Measurements from ENCODE around the gene BEND6.

BEND6 gene

GRCh38 chr6:56940463-56940862 is 14.4 kb upstream of the BEND6 start:
- DNase-seq (ENCODE audit: low read depth, low spot score) = no peak

GRCh38 chr6:56940977-56941376 is 13.9 kb upstream of the BEND6 start:
- no peak for DNase-seq (ENCODE audit: low read depth, low spot score)

DNA sequence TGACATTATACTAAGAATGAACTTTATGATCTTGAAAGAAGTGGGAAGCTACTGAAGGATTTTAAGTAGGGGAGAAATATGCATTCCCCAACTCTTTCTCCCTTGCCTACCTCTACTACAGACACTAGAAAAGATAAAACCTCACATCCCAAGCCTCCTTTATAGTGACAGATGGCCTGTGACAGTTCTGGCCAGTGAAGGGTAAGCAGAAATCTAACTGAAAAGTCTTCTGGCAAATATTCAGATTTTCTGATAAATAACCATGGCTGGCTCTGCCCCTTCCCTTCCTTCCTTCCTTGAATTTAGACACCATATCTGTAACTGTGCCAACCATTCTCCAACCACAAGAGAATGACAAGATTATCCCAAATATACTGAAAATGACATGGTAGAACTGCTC is 10.2 kb upstream of the BEND6 start:
- DNase-seq (ENCODE audit: low read depth, low spot score) = no peak

- no peak for DNase-seq (ENCODE audit: low read depth, low spot score)
These were observed 8.5 kb upstream of the BEND6 start for GRCh38 chr6:56946368-56946767.

GRCh38 chr6:56947924-56948323 is 7.0 kb upstream of the BEND6 start:
- no peak for DNase-seq (ENCODE audit: low read depth, low spot score)

DNA sequence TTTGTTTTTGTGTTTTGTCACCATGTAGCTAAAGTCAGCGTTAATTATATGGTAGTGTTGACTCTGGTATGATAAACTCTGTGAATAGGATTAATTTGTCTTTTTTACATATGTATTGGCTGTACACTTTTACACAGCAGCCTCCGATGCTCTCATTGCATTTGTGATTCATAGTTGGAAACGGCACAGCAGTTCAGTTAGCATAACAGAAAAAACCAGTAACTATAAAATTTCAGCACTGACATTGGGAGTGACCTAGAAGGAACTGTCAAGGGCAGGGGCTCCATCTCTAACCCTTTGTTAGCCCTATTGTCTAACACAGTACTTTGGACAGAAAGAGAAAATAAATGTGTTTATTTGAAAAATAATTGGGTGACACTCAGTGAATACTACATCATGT is 5.6 kb upstream of the BEND6 start:
- DNase-seq (ENCODE audit: low read depth, low spot score) = no peak

DNA sequence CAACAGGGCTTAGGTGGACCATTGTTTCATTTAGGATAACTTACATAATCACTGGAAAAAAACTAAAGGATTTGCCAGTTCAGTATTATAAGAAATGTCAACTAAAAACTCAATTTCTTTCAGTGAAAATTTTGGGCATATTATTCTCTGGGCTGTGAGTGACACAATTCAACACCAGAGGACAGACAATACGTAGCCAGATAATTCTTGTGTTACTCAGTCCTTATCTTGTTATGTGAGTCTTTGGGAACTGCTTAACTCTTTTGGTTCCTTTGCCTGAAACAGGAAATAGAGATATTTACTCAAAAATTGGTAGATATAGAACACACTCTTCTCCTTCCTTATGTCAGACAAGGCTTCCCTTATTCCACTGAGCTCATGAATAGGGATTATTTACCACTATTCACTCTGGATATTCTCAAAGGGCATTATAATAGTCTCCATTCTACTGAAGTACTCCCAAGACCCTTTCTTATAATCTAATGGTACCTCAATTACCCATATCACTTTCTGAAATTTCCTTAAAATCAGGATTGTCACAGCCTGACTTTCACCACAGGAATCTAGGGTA is 4.9 kb upstream of the BEND6 start:
- no peak for DNase-seq (ENCODE audit: low read depth, low spot score)

GRCh38 chr6:56951049-56951831 is 3.7 kb upstream of the BEND6 start:
- no peak for DNase-seq (ENCODE audit: low read depth, low spot score)

GRCh38 chr6:56953597-56954402 is 1.1 kb upstream of the BEND6 start:
- DNase-seq (ENCODE audit: low read depth, low spot score) = no peak

- DNase-seq (ENCODE audit: low read depth, low spot score) = no peak
These were observed 556 bp downstream of the BEND6 start for GRCh38 chr6:56955171-56956155.

DNA sequence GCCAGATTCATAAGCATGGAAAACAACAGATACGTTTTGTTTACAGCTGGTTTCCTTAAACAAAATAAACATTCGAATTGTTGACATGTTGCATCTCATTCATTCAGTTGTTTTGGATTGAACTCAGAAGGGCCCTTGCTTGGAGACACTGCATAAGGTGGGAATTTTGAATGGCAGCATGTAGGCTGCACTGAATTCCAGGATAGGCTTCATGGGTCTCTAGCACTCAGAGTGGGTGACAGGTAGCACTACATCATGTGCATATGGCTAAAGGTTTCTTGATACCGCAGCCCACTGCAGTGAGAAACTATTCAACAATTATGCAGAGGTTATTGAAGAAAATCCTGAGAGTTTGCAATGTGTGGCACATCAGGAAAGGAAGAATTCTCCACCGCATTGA is 1.6 kb downstream of the BEND6 start:
- no peak for DNase-seq (ENCODE audit: low read depth, low spot score)

- DNase-seq (ENCODE audit: low read depth, low spot score) = no peak
These were observed 2.9 kb downstream of the BEND6 start for GRCh38 chr6:56957856-56958255.

- no peak for DNase-seq (ENCODE audit: low read depth, low spot score)
These were observed 3.6 kb downstream of the BEND6 start for GRCh38 chr6:56958481-56958880.

DNA sequence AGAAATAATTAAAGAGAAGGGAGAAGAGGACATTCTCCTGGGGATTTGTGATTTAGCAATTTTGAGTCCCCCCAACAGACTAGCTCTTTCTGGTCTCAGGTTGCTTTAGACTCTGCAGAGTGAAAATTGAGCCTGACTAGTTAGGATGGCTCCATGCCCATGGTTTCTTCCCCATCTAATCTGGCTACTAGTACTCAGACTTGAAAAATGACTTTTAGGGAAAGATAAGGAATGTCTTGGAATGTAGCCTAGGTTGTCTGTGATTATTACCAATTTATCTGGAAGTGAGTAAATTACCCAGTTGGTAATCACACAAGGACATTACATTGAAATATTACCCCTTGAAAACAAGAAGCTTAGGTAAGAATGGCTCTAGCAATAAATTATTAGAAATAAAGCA is 4.2 kb downstream of the BEND6 start:
- DNase-seq (ENCODE audit: low read depth, low spot score) = no peak

GRCh38 chr6:56959938-56960337 is 5.0 kb downstream of the BEND6 start:
- no peak for DNase-seq (ENCODE audit: low read depth, low spot score)

GRCh38 chr6:56961151-56961550 is 6.2 kb downstream of the BEND6 start:
- DNase-seq (ENCODE audit: low read depth, low spot score) = no peak

GRCh38 chr6:56962441-56962840 is 7.5 kb downstream of the BEND6 start:
- DNase-seq (ENCODE audit: low read depth, low spot score) = no peak

- DNase-seq (ENCODE audit: low read depth, low spot score) = no peak
These were observed 8.1 kb downstream of the BEND6 start for GRCh38 chr6:56963043-56963442.

GRCh38 chr6:56963793-56964192 is 8.9 kb downstream of the BEND6 start:
- DNase-seq (ENCODE audit: low read depth, low spot score) = no peak

DNA sequence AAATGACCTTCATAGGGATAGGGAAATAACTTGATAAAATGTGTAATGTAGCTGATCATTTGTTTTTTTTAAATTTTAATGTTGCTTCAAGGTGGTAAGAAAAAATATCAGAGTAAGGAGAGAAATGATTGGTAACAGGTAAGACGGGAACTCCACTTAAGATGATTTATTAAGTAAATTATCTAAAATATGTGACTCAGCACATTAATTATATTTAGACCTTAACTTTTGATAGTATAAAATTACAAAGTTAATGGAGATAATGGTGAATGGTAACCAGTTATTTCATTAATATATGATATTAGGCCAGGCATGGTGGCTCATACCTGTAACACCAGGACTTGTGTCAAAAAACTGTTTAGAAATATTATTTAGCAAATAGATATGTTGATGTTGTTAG is 10.2 kb downstream of the BEND6 start:
- DNase-seq (ENCODE audit: low read depth, low spot score) = no peak

DNA sequence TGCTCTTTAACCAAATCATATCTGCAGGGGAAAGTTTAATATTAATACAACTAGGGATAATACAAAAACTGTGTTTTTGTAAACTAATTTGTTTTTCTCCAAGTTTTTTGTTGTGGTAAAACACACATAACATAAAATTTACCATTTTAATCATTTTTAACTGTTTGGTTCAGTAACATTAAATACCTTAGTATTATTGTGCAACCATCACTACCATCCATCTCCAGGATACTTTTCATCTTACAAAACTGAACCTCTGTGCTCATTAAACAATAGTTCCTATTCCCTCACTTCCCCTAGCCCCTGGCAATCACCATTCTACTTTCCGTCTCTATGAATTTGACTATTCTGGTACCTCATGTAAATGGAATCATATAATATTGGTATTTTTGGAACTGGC is 15.9 kb downstream of the BEND6 start:
- no peak for DNase-seq (ENCODE audit: low read depth, low spot score)

- no peak for DNase-seq (ENCODE audit: low read depth, low spot score)
These were observed 22.3 kb downstream of the BEND6 start for GRCh38 chr6:56977192-56977591.

Data from activated CD4-positive, CD25-positive, alpha-beta regulatory T cell treated with anti-CD3 and anti-CD28 coated beads, Interleukin-2, amount 50 U/mL, for 16 hours (primary cell).